MCF 10A (cell line): ENCODE results near the gene SRD5A2. TPM values are rescaled to one million over a fixed set of nuclear protein-coding genes. Genes with fewer than 3 reads are reported as not detected.
"Not testable (repeated sequence)": the region's sequence is repeated elsewhere in the genome, so short reads cannot be mapped to it uniquely, and the experiment has no call there.

Experiments used
- BruUV-seq: library from RNA; stranded (reverse); fragments of 400-500 nt; replicated peaks from 2 replicates; lab custom pipeline; 2021; lab: Mats Ljungman, UMichigan
- CTCF ChIA-PET: fragments of 300-600 bp; sonication (Branson Sonifier 250); formaldehyde crosslinking; extraction: SDS; loops from one replicate; lab custom pipeline; 2021; ENCODE audit warnings: antibody characterized with exemption, inconsistent platforms; lab: Yijun Ruan, JAX
- POLR2A ChIA-PET: fragments of 300-600, 350-650 bp; sonication (Branson Sonifier 250); formaldehyde crosslinking; extraction: SDS; loops from one replicate; lab custom pipeline; 2020; ENCODE audit warnings: antibody characterized with exemption, inconsistent platforms; lab: Yijun Ruan, JAX
- DNase-seq: peaks from one replicate; pipeline ENCODE4 v3.0.0-alpha.2; 2018; ENCODE audit not compliant: unreplicated experiment
- H3K27ac Mint-ChIP-seq: one replicate; pipeline ENCODE4 v1.8.0; 2022; ENCODE audit warnings: mild to moderate bottlenecking, low read depth, mixed read lengths; ENCODE audit not compliant: unreplicated experiment
- H3K27me3 Mint-ChIP-seq: one replicate; pipeline ENCODE4 v1.8.0; 2022; ENCODE audit warnings: mixed read lengths; ENCODE audit not compliant: insufficient read depth, unreplicated experiment
- H3K36me3 Mint-ChIP-seq: one replicate; pipeline ENCODE4 v1.8.0; 2022; ENCODE audit warnings: mild to moderate bottlenecking, moderate library complexity, mixed read lengths; ENCODE audit not compliant: insufficient read depth, unreplicated experiment
- H3K4me1 Mint-ChIP-seq: one replicate; pipeline ENCODE4 v1.8.0; 2022; ENCODE audit warnings: mixed read lengths; ENCODE audit not compliant: insufficient read depth, unreplicated experiment
- H3K4me3 Mint-ChIP-seq: one replicate; pipeline ENCODE4 v1.8.0; 2022; ENCODE audit warnings: mild to moderate bottlenecking, moderate library complexity, mixed read lengths; ENCODE audit not compliant: unreplicated experiment
- H3K9me3 Mint-ChIP-seq: one replicate; pipeline ENCODE4 v1.8.0; 2022; ENCODE audit warnings: mixed read lengths; ENCODE audit not compliant: unreplicated experiment
- CTCF ChIP-seq: fragments of 200-600 bp; IDR thresholded peaks from one replicate; pipeline ENCODE4 v1.8.0; 2022; ENCODE audit warnings: antibody characterized with exemption, mild to moderate bottlenecking; ENCODE audit not compliant: unreplicated experiment
- intact Hi-C: fragments of 100-400 bp; cut with micrococcal nuclease; formaldehyde crosslinking; loops from 2 replicates; pipeline ENCODE4 v1.14.1; 2022
- total RNA-seq: library from RNA; stranded (reverse); gene quantifications from 2 replicates; pipeline ENCODE4 v1.2.3, GENCODE V29; 2022

Gene SRD5A2
- total RNA-seq, 1 experiment from 2014 or later = not detected

GRCh38 chr2:31513553-31513952 lies 67.2 kb downstream of the SRD5A2 start:
- no peak for TF ChIP-seq CTCF
- POLR2A ChIA-PET = no interaction called here
- no peak for DNase-seq
- no peaks in the 10 kb centered on the region for H3K27me3 Mint-ChIP-seq
- H3K27ac Mint-ChIP-seq = no peak overlapping the region
- H3K4me1 Mint-ChIP-seq = no peaks in the 10 kb centered on the region
- no TSS peak for BruUV-seq
- H3K36me3 Mint-ChIP-seq = no peaks in the 10 kb centered on the region
- no peaks in the 10 kb centered on the region for H3K9me3 Mint-ChIP-seq
- intact Hi-C loops = no loop called here
- CTCF ChIA-PET = interaction anchor here (0.7 to 2.2 kb wide), 2 partner anchors 10 to 44 kb away, joined by 3 to 10 read pairs; no protein-coding TSS in a partner anchor
- H3K4me3 Mint-ChIP-seq = no peak overlapping the region

GRCh38 chr2:31511376-31511775 lies 69.4 kb downstream of the SRD5A2 start:
- Mint-ChIP-seq H3K27ac (no peak overlapping the region), H3K4me3 (no peak overlapping the region), H3K9me3 (no peaks in the 10 kb centered on the region), H3K36me3 (no peaks in the 10 kb centered on the region), H3K27me3 (no peaks in the 10 kb centered on the region), H3K4me1 (no peaks in the 10 kb centered on the region)
- ChIA-PET CTCF (no interaction called here), POLR2A (interaction anchor here (1.0 kb wide), 1 partner anchor 12 kb away, joined by 3 read pairs; no protein-coding TSS in a partner anchor)
- no TSS peak for BruUV-seq
- no peak for DNase-seq
- no peak for TF ChIP-seq CTCF
- intact Hi-C loops = no loop called here

- no peaks in the 10 kb centered on the region for H3K4me1 Mint-ChIP-seq
- intact Hi-C loops = no loop called here
- no peak overlapping the region for H3K4me3 Mint-ChIP-seq
- ChIA-PET POLR2A (no interaction called here), CTCF (interaction anchor here (2.2 kb wide), 1 partner anchor 18 kb away, joined by 15 read pairs; no protein-coding TSS in a partner anchor)
- TF ChIP-seq CTCF = no peak
- BruUV-seq = no TSS peak
- H3K36me3 Mint-ChIP-seq = no peaks in the 10 kb centered on the region
- no peak overlapping the region for H3K27ac Mint-ChIP-seq
- DNase-seq = no peak
- no peaks in the 10 kb centered on the region for H3K27me3 Mint-ChIP-seq
- no peaks in the 10 kb centered on the region for H3K9me3 Mint-ChIP-seq
Measured at GRCh38 chr2:31505111-31505510, 75.6 kb downstream of the SRD5A2 start.

- Mint-ChIP-seq H3K4me1 (no peaks in the 10 kb centered on the region), H3K27me3 (no peaks in the 10 kb centered on the region), H3K4me3 (no peak overlapping the region), H3K36me3 (no peaks in the 10 kb centered on the region), H3K27ac (no peak overlapping the region), H3K9me3 (no peaks in the 10 kb centered on the region)
- ChIA-PET CTCF (interaction anchor here (2.2 kb wide), 1 partner anchor 19 kb away, joined by 15 read pairs; no protein-coding TSS in a partner anchor), POLR2A (no interaction called here)
- TF ChIP-seq CTCF = no peak
- no TSS peak for BruUV-seq
- intact Hi-C loops = no loop called here
- no peak for DNase-seq
Measured at GRCh38 chr2:31504311-31504710, 76.4 kb downstream of the SRD5A2 start.

GRCh38 chr2:31496451-31496874 lies 84.3 kb downstream of the SRD5A2 start:
- DNase-seq = peak; percentile 41
- Mint-ChIP-seq H3K27ac (peak overlapping the region; percentile 87), H3K4me3 (peak overlapping the region; percentile 84), H3K9me3 (peaks cover 19% of the 10 kb centered on the region)
- POLR2A ChIA-PET = interaction anchor here (1.2 to 1.4 kb wide), 2 partner anchors 55 to 66 kb away, joined by 5 read pairs; no protein-coding TSS in a partner anchor
- intact Hi-C loops, BruUV-seq, H3K27me3 Mint-ChIP-seq, H3K36me3 Mint-ChIP-seq, H3K4me1 Mint-ChIP-seq: not testable (repeated sequence)
- CTCF ChIA-PET = interaction anchor here (1.4 kb wide), 1 partner anchor 27 kb away, joined by 4 read pairs; no protein-coding TSS in a partner anchor

- POLR2A ChIA-PET = interaction anchor here (1.2 kb wide), 1 partner anchor 11 kb away, joined by 3 read pairs; no protein-coding TSS in a partner anchor
- intact Hi-C loops, H3K4me1 Mint-ChIP-seq, H3K27me3 Mint-ChIP-seq, BruUV-seq, H3K4me3 Mint-ChIP-seq, H3K27ac Mint-ChIP-seq, H3K36me3 Mint-ChIP-seq: not testable (repeated sequence)
- peak; percentile 35 for DNase-seq
- peaks cover 16% of the 10 kb centered on the region for H3K9me3 Mint-ChIP-seq
- CTCF ChIA-PET = interaction anchor here (2.6 kb wide), 1 partner anchor 34 kb away, joined by 10 read pairs; no protein-coding TSS in a partner anchor
Measured at GRCh38 chr2:31489339-31489738, 91.4 kb downstream of the SRD5A2 start.
